Measurements from ENCODE around the gene KMT5B. TPM values are rescaled to one million over a fixed set of nuclear protein-coding genes. Genes with fewer than 3 reads are reported as not detected.

Gene KMT5B
- total and polyA plus RNA-seq, 10 of the 15 experiments (the other 5 are each of a cell fraction or from before 2014, with no cell fraction given), result 4.7 to 21.8 (median 18.0) TPM

- no peak overlapping the region for H3K9ac ChIP-seq (ENCODE audit: control insufficient read depth, insufficient read depth, low read length)
- SMC1A ChIA-PET (ENCODE audit: uncharacterized antibody, unreplicated experiment), result no interaction called here
Measured at GRCh38 chr11:68137833-68138232, 75.3 kb downstream of the KMT5B start.

More at GRCh38 chr11:68137833-68138232, 75.3 kb downstream of the KMT5B start:
- intact Hi-C loops (cut with micrococcal nuclease; ENCODE audit: unreplicated experiment), result no loop called here
- no peaks in the 10 kb centered on the region; the same call in 2 of the 3 replicates for H3K9me3 ChIP-seq (replicated peaks; ENCODE audit: control insufficient read depth, insufficient read depth, low read length)
- H3K79me2 ChIP-seq (ENCODE audit: control insufficient read depth, insufficient read depth, low read length), result no peaks in the 10 kb centered on the region
- no peak for TF ChIP-seq MEF2A (IDR thresholded peaks at IDR 0.05; ENCODE audit: insufficient read depth, low read depth, low read length)
- no peak for TF ChIP-seq SREBF1 (IDR thresholded peaks at IDR 0.05; ENCODE audit: low read length)
- TF ChIP-seq SKIL (IDR thresholded peaks at IDR 0.05; ENCODE audit: low read depth, poor library complexity, severe bottlenecking), result no peak
- no peak for TF ChIP-seq PML (IDR thresholded peaks at IDR 0.05; ENCODE audit: low read length)
- TF ChIP-seq MYC (IDR thresholded peaks at IDR 0.05; ENCODE audit: insufficient read depth, insufficient read length, insufficient replicate concordance, low read length, severe bottlenecking), result no peak
- no peak for TF ChIP-seq SUPT20H (IDR thresholded peaks at IDR 0.05; ENCODE audit: borderline replicate concordance, control insufficient read depth, low read depth, low read length)
- no peak for TF ChIP-seq NBN (IDR thresholded peaks at IDR 0.05)
- TF ChIP-seq RELA (IDR thresholded peaks at IDR 0.05; ENCODE audit: borderline replicate concordance, partially characterized antibody), result no peak
- no peak for TF ChIP-seq NFYA (IDR thresholded peaks at IDR 0.05; ENCODE audit: borderline replicate concordance, low read depth, low read length)
- ChIA-PET POLR2A (interaction anchor here (0.5 kb wide), 1 partner anchor 13 kb away, joined by 4 read pairs; no protein-coding TSS in a partner anchor), RAD21 (ENCODE audit: unreplicated experiment) (no interaction called here), CTCF (no interaction called here)
- FAIRE-seq (no peak), DNase-seq (ENCODE audit: low read depth, low spot score) (no peak), ATAC-seq (no peak)
- peaks cover 8% of the 10 kb centered on the region for H3K4me1 ChIP-seq (ENCODE audit: control insufficient read depth, insufficient read depth, low read length)
- H3K27me3 ChIP-seq (replicated peaks in 1 of 2; ENCODE audit: control insufficient read depth in 2 of 2, insufficient read depth in 2 of 2, low read length in 1 of 2), result no peaks in the 10 kb centered on the region
- no peak overlapping the region for H3K4me2 ChIP-seq (ENCODE audit: control insufficient read depth, insufficient read depth)
- no peak overlapping the region for H3K27ac ChIP-seq (ENCODE audit: control insufficient read depth, insufficient read depth)
- no peaks in the 10 kb centered on the region for H4K20me1 ChIP-seq (ENCODE audit: control insufficient read depth, insufficient read depth)
- 60% methylated on average over 5 of the region's 5 CpGs for WGBS (ENCODE audit: insufficient coverage, insufficient replicate concordance, low lambda C conversion rate, missing lambda C conversion rate)
- no TSS peak for BruUV-seq (replicated peaks)
- H3K4me3 ChIP-seq, result no peak overlapping the region
- no peak overlapping the region for H2AFZ ChIP-seq (ENCODE audit: control insufficient read depth, low read depth, low read length)
- in situ Hi-C loops (cut with MboI), result no loop called here
- no peaks in the 10 kb centered on the region for H3K36me3 ChIP-seq (ENCODE audit: control insufficient read depth in 2 of 2, insufficient read depth in 2 of 2, low read length in 1 of 2)
